HepG2 (cell line): Measurements from ENCODE around the gene GNPAT. TPM values are rescaled to one million over a fixed set of nuclear protein-coding genes. Genes with fewer than 3 reads are reported as not detected.

Experiments
- CENPBD1 ChIP-seq: sonication (generic); formaldehyde crosslinking; IDR thresholded peaks from 2 replicates; pipeline ENCODE4 v1.8.0; 2022; ENCODE audit warnings: missing genetic modification reagents, low read depth, mild to moderate bottlenecking, borderline replicate concordance
- MTF1 ChIP-seq: sonication (generic); formaldehyde crosslinking; IDR thresholded peaks from 2 replicates; pipeline ENCODE4 v1.5.0; 2020; ENCODE audit warnings: missing genetic modification reagents
- NFIB ChIP-seq: sonication (generic); formaldehyde crosslinking; IDR thresholded peaks from 2 replicates; pipeline ENCODE4 v1.9.0; 2021; ENCODE audit warnings: missing genetic modification reagents, mild to moderate bottlenecking, borderline replicate concordance
- POLR2G ChIP-seq: fragments of 200-400 bp; formaldehyde crosslinking; IDR thresholded peaks from 2 replicates; pipeline ENCODE4 v1.6.1; 2018; ENCODE audit warnings: mild to moderate bottlenecking, low read depth, low read length, moderate library complexity
- PRDM15 ChIP-seq: sonication (generic); formaldehyde crosslinking; IDR thresholded peaks from 2 replicates; pipeline ENCODE4 v1.4.0; 2020; ENCODE audit warnings: missing genetic modification reagents
- RBM22 ChIP-seq: fragments of 200-400 bp; formaldehyde crosslinking; optimal IDR thresholded peaks from 2 replicates; pipeline ENCODE3; 2017; ENCODE audit warnings: mild to moderate bottlenecking, low read length, moderate library complexity
- REST ChIP-seq, 2 experiments: IDR thresholded peaks; 2 replicates each; pipeline ENCODE4 v1.6.1; 2011 to 2012; ENCODE audit warnings: low read length in 2 of 2, borderline replicate concordance in 1 of 2, low read depth in 1 of 2, mild to moderate bottlenecking in 1 of 2, moderate library complexity in 1 of 2
- TRAFD1 ChIP-seq: sonication (generic); formaldehyde crosslinking; IDR thresholded peaks from 2 replicates; pipeline ENCODE4 v1.5.1; 2020; ENCODE audit warnings: missing genetic modification reagents, mild to moderate bottlenecking, borderline replicate concordance
- ZHX1 ChIP-seq: sonication (generic); formaldehyde crosslinking; IDR thresholded peaks from 2 replicates; pipeline ENCODE4 v1.8.1; 2022; ENCODE audit warnings: low read depth, mild to moderate bottlenecking, missing genetic modification reagents
- ZKSCAN8 ChIP-seq: IDR thresholded peaks from 2 replicates; pipeline ENCODE4 v1.6.1; 2016; ENCODE audit warnings: borderline replicate concordance, missing genetic modification reagents, missing compliant biosample characterization
- ZNF704 ChIP-seq: sonication (generic); formaldehyde crosslinking; IDR thresholded peaks from 2 replicates; pipeline ENCODE4 v1.8.1; 2023; ENCODE audit warnings: mild to moderate bottlenecking, inconsistent platforms, moderate library complexity, missing genetic modification reagents, borderline replicate concordance
- ZNF780A ChIP-seq: sonication (generic); formaldehyde crosslinking; IDR thresholded peaks from 2 replicates; pipeline ENCODE4 v1.8.0; 2022; ENCODE audit warnings: mild to moderate bottlenecking, missing genetic modification reagents, moderate library complexity
- polyA plus RNA-seq, 8 experiments: library from polyadenylated mRNA; depleted of rRNA in 3 of 8; stranded (reverse) in 7 of 8; unstranded in 1 of 8; fragments of >200 nt; fragmentation: Illumina TruSeq in 4 of 8; extraction: Trizol in 4 of 8; gene quantifications; 2 replicates each; pipeline versions ENCODE4 v1.2.1 to v1.2.3, GENCODE V29; 2011 to 2016; ENCODE audit warnings: low read depth in 4 of 8, missing spikeins in 1 of 8, mixed read lengths in 1 of 8; ENCODE audit not compliant: insufficient read depth in 1 of 8
- total RNA-seq, 5 experiments: library from RNA; depleted of rRNA; stranded (reverse); fragments of >200 nt; fragmentation: Illumina TruSeq; extraction: Trizol; gene quantifications; 2 replicates each; pipeline ENCODE4 v1.2.3, GENCODE V29; 2016; ENCODE audit warnings: low read depth in 1 of 5

GNPAT gene
- total and polyA plus RNA-seq, 2 of the 13 experiments (the other 11 are each of a cell fraction or from before 2014, with no cell fraction given): 58.3 to 114 TPM

- TF ChIP-seq REST (IDR thresholded peaks at IDR 0.05; ENCODE audit: borderline replicate concordance in 1 of 2, low read depth in 1 of 2, low read length in 2 of 2) (no peak), ZKSCAN8 (CRISPR knock-in tag) (no peak), MTF1 (no peak), CENPBD1 (CRISPR knock-in tag) (no peak), NFIB (CRISPR knock-in tag) (no peak), TRAFD1 (no peak), ZHX1 (CRISPR knock-in tag) (no peak), PRDM15 (CRISPR knock-in tag) (no peak), RBM22 (no peak), ZNF780A (CRISPR knock-in tag) (no peak), POLR2G (no peak), ZNF704 (no peak)
Observed at GRCh38 chr1:231219422-231220401, 21.3 kb upstream of the GNPAT start (continued).
